Measurements from ENCODE around the gene DPP10.
A peak's percentile ranks its signal among the peaks of the same experiment; 100 is the strongest.

The DPP10 gene

DNA sequence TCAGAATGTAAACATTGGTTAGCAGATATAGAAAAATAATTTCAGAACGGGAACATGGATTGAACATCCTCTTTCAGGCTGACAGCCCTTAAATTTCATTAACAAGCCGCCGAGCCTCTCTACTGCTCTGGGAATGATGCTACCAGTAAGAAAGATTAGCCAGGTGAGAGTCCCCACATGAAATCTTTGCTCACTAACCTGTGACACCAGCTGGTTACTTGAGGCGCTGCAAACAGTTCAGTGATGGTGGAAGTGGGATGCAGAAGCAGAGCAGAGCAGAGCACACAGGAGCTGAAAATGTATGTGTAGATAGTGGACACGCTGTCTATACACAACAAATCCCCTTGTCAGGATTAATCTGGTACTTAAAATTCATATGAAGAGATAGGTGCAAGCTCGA is 721.1 kb downstream of the DPP10 start:
- DNase-seq = peak; percentile 54

DNA sequence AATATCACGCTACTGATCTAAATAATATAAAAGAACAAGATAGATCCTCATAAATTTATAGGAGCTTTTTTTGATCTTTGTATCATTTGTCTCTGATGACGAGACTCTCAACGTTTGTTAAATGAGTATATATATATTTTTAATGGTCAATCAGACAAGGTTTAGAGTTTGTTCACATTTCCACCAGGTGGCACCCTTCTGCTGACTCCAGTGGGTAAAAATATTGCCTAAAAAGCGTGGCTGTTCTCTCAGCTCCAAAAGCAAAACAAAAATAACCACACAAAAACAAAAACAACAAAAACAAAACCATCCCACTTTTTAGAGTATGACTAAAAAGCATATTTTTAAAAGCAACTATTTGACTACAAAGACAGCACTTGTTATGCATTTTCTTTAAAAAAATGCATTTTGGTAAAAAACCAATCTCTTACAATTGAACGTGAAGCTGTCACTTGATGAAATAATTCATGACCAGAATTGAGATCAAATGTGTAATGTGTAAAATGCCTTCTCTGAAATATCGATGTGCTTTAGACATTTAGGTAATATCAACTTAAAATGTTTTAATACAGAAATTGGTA is 723.2 kb downstream of the DPP10 start:
- DNase-seq = peak; percentile 75

DNA sequence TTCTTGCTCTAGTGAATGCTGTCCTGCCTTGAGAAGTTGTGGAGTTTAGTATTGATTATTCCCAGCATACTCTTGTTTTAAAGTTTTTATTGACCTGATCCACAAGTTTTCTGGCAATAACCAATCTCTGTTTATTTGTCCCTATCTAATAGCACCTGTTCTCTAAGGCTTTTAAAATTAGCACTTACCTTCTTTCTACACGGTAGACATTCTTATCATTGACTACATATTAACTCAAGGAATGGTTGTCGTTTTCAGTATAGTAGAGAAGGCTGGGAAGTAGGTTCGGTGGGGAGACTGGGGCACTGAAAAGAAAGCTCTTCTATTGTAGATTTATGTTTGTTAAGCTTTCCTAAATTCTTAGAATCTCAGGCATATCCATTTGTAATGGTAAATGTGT is 726.0 kb downstream of the DPP10 start:
- DNase-seq = no peak

DNA sequence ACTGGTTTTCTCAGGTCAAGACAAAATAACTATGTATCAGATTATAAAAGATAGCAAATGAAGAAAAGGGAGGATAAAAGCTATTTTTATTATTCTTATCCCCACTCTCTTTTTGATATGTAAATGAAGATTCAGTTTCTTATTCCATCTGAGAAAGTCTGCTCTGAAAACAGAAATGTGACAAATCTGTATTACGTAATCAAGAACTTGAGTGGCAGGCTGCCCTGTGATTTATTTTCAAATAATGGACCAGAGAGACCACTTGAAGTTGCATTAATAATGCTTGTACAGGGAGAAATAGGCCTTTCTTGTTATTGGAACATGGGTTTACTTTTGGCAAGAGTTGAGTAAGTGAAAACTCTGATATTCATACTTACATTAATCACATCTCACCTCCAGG is 727.4 kb downstream of the DPP10 start:
- no peak for DNase-seq

DNA sequence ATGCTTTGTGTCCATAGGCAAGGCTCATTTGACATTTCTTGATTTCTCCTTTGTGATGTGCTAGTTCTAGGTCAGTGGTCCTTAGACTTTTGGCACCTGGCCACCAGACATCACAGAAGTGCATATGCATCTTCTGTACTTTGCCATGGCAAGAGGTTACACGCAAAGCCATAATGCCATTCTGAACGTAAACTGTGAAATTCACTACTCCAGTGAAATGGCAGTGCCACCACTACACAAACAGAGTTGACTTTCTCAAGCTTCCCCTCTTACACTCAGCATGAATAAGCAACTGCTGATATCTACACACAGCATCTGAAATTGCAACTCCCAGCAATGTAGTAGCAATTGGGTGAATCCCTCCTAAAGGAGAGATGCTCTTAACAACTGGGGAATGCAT is 729.3 kb downstream of the DPP10 start:
- no peak for DNase-seq

DNA sequence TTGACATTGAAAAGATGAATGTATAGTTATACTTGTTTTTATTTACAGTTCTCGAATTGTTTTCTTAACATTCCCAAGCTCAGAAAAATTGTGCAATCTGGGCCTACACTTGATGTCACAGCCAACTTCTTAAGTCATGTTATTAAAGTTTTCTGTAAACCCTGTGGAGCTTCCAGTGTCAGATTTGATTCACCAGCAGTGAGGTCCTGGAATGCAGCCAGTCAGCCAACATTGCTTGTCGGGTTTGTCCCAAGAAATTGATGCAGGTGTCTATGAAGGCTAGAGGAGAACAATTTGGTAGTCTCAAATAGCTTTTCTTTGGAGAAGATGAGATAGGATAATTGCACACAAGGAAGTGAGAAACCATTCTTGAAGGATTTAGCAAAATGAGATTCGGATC is 732.2 kb downstream of the DPP10 start:
- no peak for DNase-seq

DNA sequence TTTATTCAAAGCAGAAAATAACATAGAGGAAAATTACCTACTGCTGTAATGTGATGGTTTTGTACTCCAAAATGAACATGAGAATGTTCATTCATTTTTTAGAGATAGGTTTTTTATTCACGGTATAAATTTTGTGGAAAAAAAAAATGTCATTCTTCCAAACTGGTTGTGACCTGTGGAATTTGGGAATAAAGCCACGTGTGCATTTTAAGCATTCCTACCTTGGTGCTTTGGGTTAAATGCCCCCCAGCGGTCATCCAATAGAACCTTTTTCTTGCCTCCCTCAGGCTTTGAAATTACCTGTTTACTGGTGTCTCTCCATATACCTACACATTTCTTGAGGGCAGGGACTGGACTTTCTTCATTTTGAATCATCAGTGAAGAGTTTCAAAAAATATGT is 740.7 kb downstream of the DPP10 start:
- DNase-seq = peak; percentile 29

DNA sequence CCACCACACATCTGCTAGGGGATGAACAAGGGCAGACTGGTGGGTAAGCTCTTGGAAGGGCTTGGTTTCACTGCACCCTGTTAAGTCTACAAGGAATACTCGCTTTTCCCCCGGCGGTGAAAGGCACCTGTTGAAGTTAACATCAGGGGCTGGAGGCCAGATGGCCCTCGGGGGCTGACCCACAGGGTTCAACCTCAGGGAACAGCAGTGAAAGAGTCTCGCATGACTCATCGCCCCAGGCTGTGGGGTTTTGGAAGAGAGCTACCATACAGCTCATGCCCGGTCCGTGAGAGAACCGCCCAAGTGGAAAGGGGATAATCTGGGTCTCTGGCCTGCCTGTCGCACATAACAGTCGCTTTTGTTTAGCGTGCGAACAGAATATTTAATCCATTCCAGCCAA is 748.0 kb downstream of the DPP10 start:
- DNase-seq = peak; percentile 27

DNA sequence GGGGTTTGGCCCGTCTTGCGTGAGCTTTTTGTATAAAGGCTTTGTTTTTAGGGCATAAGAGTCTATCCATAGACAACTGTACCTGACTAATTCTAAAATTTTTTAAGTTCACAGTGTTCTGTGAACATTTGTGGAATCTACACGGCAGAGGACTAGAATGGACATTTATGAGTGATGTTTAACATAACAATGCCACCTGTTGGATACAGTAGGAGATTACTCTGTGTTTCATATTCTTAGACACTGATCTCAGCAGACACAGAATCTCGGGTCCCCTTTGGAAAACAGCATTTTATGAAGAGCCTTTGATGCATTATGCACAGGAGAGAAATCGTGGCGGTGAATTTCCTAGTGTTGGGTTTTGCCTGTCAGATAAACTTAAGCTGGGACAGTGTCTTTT is 752.2 kb downstream of the DPP10 start:
- no peak for DNase-seq

DNA sequence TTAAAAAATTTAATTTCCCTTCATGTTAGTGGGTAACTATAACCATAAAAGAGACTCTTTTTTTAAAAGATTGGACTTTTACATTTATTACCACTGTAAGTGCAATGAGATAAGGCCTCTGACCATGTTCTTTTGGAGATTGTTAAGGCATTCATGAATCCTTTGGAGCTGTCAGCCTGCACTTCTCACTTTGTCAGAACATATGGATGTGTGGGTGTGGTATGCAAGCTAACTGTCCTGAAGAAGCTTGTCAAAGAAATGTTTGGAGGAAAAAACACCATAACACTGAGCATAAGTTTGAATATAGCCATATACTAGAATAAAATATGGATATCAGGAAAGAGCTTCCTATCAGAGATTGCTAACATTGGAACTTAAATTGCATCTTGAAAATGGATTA is 754.1 kb downstream of the DPP10 start:
- DNase-seq = peak; percentile 4

DNA sequence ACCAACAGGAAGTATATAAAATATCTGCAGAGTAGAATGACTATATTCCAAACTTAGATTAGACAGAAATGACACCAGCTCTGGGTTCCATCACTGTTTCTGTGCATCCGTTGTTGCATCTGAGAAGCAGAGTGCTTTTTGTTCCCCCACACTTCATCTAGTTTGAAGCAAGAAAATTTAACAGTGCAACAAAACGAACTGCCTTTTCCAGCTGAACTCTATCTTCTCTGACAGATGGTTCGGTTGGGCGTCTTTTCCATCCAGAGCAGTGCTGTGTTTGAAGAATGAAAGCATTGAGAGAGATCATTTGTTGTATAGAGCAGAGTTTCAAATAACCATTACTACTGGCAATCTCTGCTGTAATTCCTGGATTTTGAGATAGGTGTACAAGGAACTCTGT is 757.5 kb downstream of the DPP10 start:
- no peak for DNase-seq

DNA sequence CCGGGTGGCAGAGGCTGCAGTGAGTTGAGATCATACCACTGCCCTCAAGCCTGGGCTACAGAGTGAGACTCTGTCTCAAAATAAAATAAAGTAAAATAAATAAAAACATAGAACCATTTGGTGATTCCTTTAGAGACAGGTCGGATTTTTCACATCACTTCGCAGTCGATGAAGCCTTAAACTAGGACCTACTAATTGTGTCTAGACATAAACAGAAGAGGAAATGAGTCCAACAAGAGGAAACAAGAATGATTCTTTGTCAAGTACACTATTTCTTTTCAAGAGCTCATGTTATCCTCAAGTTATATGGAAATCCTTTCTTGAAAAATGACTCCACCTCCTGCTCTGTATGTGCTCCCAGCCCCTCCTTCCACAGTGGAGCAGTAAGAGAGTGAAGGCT is 758.9 kb downstream of the DPP10 start:
- DNase-seq = no peak

DNA sequence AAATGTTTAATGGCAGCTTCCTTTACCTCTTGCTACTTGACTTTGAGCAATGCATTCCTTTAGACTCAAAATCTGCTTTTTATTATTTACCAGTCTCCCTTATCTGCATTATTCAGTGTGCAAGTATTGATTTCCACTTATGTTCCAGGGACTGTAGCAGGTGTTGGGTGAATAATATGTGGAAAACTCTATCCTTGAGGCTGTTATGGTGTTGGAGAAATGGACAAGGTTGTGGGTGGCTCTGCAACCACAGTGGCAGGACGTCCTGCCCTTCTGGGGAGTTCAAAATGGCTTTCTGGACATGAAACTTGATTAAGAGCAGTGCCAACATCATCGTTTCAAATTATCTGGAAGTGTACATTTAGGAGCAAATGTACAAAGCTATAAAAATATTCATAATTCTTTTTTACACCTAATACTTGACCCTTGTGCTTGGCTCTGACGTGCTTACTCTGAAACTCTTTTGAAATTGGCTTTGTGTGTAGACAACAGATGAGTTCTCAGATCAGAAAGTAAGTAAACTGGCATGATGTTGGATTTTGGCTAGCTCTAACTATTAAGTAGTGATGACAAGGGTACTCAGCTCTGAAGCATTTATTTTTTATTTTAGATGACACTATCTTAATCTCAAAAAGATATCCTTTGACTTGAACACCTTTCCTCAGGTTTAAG is 766.2 kb downstream of the DPP10 start:
- no peak for DNase-seq

DNA sequence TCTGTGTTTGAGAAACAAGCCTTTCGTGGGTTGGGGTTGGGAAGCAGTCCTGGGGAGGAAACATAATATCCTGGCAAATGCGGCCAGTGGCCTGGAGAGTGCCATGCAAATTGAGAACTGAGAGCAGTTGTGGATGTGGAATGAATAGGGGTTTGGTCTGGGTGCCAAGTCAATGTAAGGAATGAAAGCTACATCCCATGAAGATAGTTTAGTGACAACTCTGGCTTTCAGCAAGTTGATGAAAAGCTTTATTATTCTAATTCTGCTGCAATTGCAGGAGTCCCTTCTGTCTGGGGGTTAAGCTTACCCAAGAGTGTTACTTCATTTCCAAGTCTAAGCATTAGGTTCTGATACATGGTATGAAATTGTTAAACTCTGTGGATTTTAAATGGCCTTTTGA is 771.6 kb downstream of the DPP10 start:
- DNase-seq = no peak

DNA sequence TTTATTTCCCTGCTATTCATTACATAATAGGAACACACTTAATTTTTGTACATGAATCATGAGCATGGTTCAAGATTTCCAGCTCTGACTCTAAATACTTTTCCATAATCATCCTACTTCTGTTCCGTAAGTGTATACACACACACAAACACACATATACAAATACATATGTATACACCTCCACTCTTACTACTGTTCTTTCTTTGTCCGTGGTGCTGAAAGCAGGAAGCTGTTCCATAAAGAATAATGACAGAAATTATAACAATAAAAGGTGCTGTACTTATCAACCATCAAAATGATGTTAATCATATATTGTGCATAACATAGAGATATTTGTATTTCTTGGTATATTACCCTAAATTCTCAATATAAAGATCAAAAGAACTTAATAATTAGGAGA is 776.9 kb downstream of the DPP10 start:
- DNase-seq = no peak

DNA sequence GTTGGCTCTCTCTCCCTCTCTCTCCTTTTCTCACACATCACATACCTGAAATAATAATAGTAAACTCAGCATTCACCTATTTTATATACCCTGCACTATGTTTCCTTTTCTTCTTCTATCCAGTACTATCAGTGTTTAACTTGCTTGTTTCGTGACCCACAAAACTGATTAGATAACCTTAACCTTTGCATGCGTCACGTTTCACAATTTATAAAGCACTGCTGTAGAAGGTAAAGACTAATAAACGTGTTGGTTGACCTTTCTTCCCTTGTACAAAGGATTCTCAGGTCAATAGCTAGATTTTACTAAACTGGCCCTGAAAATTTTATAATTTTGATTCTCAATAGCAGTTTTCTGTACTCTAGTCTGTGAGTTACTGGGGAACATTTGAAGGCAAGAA is 791.7 kb downstream of the DPP10 start:
- DNase-seq = no peak

DNA sequence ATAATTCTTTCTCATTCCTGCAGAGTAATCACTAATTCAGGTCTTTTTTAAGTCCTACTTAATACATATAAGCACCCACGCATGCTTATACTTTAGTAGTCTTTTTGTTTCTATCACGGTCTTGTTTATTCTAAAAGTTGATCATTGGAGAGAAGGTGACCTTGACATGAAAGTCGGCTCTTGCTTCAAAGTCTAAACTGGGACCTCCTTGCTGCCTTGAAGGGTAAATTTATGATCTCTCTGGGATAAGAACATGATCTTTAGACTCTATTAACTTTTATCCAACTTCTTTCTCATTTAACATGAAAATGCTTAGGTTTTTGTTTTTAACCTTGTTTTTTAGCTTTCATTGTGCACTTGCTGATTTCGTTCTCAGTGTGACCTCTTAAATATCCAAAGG is 792.3 kb downstream of the DPP10 start:
- no peak for DNase-seq

DNA sequence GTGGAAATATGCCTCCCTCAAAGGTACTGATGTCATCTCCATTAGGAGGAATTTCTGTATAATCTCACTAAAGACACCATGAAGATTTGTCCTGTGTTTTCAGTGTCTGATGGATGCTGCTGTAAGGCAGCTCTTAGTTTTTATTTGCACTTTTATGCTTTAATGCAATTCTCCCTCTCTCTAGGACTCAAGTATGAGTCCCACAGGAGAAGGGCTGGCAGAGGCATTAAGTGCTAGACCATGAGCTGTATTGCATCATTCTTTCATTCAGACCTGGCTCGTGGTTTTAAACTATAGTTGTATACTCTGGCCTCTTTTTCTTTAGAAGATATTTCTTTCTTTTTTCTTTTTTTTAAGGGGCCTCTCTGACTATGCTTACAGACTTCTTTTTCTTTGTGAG is 805.6 kb downstream of the DPP10 start:
- DNase-seq = no peak

DNA sequence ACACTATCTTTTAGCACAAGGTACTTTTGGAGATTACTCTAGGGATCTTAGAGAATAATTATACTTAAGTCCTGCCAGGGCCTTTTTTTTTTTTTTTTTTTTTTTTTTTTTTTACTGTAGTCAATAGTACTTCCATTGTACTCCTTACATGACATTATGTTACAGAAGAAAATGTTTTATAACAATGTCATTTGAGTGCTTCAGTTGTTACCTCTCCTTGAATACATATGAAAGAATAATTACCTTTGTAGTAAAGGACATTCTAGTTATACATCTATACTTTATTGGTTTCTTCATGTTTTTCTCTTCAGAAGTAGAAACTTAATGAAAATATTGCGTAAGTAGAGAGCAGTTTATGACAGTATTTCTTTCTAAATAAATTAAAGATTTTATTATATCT is 834.9 kb downstream of the DPP10 start:
- no peak for DNase-seq

DNA sequence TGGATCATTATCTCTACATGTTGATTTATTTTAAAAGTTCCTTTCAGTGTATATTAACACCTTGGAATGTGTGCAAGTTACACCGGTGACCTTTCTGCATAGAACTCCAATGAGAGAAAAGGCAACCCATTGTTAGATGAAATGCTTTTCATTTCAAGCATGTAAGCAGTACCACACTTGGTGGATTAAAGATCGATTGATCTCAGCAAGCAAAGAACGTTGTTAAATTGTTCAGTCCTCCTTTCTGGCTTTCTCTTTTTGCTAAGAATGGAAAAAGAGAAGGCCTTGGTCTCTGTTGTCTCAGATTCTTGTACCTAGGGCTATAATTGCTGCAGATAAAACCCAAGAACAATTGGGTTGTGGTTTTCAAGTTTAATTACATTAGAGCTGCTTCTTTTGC is 843.0 kb downstream of the DPP10 start:
- DNase-seq = no peak

DNA sequence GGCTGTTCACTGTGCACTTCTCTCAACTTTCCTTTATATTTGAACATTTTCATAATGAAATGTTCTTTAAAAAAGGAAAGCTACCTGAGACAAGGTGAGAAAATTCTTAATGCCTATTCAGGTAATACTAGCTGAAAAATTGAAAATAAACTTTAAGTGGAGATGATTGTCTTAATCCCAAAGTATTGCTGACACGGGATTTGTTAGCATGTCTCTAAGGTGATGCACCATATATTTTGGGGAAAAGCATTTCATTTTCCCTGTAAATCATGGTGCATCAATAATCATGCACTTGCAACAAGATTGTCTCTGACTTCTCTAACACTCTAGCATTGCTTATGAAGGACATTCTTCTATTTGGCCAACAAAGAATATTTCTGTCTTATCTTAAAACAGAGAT is 848.0 kb downstream of the DPP10 start:
- no peak for DNase-seq

DNA sequence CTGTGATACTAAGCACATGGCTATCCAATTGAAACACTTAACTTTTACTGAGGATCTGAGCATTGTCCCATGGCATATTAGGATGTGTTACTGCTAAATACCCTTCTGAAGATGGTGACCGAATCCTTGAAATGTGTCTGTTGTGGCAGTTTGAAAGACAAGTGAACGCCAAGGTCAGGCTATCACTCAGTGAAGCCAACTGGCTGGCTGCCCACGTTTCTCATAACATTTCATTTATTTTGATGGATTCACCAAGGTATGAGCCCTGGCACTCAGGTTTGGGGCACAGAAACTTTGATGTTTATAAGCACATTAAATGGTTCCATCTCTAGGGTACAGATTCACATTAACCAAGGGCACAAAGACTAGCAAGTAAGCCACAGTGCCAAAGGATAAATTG is 850.3 kb downstream of the DPP10 start:
- DNase-seq = no peak

DNA sequence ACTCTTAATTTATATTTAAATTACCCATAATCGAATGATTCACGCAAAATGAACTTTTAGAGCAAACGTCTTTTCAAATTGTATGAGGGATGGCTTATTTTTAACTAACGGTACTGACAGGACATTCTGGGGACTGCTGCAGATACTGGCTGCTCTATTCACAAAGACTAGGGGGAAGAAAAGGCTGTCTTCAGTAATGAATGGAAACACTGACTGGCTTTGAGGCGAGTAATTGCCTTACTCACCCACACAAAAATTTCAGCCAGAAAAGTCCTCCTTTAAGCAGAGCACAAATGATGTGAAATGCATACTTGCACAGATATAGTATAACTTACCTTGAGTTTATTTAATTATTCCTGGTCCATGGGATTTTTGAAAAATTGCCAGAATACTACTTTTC is 852.6 kb downstream of the DPP10 start:
- no peak for DNase-seq

DNA sequence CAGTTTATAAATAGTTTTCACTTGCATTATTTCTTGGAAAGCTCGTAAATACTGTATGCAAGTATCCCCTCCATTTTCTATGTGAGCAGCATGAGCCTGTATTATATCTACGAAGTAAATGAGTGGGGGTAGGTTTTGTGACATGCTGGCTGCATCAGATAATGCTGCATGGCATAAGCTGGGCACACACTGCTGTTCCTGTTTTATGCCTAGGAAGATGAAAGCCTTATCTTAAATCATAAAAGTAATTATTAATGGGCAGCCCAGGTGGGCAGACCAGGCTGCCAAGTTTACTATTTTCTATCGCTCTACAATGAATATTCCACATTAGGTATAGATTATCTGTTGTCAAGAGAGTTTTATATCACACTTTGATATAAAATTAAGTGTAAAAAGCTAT is 854.6 kb downstream of the DPP10 start:
- no peak for DNase-seq

DNA sequence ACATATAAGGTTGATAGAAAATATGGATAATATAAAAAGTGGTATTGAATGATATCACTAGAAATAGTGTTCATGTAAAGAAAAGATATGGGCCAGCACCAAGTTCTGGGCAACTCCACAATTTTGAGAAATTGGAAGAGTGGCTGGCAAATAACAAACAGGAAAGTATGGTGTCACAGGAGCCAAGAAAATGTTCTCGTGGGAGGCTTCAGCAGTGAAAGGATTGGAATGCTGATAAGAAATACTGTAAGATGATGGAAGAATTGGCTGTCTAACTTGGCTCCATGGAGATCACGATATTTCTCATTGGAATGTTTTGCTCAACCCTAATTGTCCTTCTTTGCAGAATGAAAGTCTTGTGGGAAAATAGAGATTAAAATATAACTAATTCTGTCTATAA is 856.8 kb downstream of the DPP10 start:
- no peak for DNase-seq
